EL (cell line): ENCODE data around the gene RYR1.
A peak's percentile ranks its signal among the peaks of the same experiment; 100 is the strongest.

ENCODE experiments used
- DNase-seq: peaks from one replicate; pipeline ENCODE4 v3.0.0-alpha.2; 2016

The RYR1 gene

GRCh38 chr19:38433268-38433733 is at the start of gene RYR1:
TSS of gene RYR1 (plus strand) at chr19:38433691. CDS start at chr19:38433830, 139 bp downstream.
- DNase-seq, result peak; percentile 35

- DNase-seq, result no peak
Measured at GRCh38 chr19:38383743-38384142, 49.7 kb upstream of the RYR1 start.

- DNase-seq, result peak; percentile 23
Measured at GRCh38 chr19:38384209-38385027, 49.1 kb upstream of the RYR1 start.

- no peak for DNase-seq
Measured at GRCh38 chr19:38385057-38385803, 48.3 kb upstream of the RYR1 start.

- DNase-seq, result no peak
Measured at GRCh38 chr19:38385804-38386257, 47.7 kb upstream of the RYR1 start.

GRCh38 chr19:38386300-38386970 is 47.1 kb upstream of the RYR1 start:
- no peak for DNase-seq

- no peak for DNase-seq
Measured at GRCh38 chr19:38386971-38387549, 46.4 kb upstream of the RYR1 start.

- peak; percentile 96 for DNase-seq
Measured at GRCh38 chr19:38387550-38388348, 45.7 kb upstream of the RYR1 start, which contains the start of gene GGN. TSS of gene GGN (minus strand) at chr19:38388034. CDS start at chr19:38387261, 773 bp downstream.

- DNase-seq, result no peak
Measured at GRCh38 chr19:38388349-38389100, 45.0 kb upstream of the RYR1 start, which contains the start of gene SPRED3. TSS of gene SPRED3 (plus strand) at chr19:38388697. CDS start at chr19:38390303, 1,606 bp downstream.

GRCh38 chr19:38389101-38389925 is 44.2 kb upstream of the RYR1 start:
- DNase-seq, result peak; percentile 87

- no peak for DNase-seq
Measured at GRCh38 chr19:38389957-38390924, 43.2 kb upstream of the RYR1 start.

- no peak for DNase-seq
Measured at GRCh38 chr19:38391911-38392464, 41.5 kb upstream of the RYR1 start.

- peak; percentile 53 for DNase-seq
Measured at GRCh38 chr19:38392707-38393308, 40.7 kb upstream of the RYR1 start.

- no peak for DNase-seq
Measured at GRCh38 chr19:38394488-38394887, 39.0 kb upstream of the RYR1 start.

- DNase-seq, result no peak
Measured at GRCh38 chr19:38395381-38396114, 37.9 kb upstream of the RYR1 start.

- DNase-seq, result no peak
Measured at GRCh38 chr19:38399081-38399480, 34.4 kb upstream of the RYR1 start.

GRCh38 chr19:38399537-38399936 is 34.0 kb upstream of the RYR1 start:
- DNase-seq, result no peak
